ENCODE results near the gene KRTAP4-7. TPM values are rescaled to one million over a fixed set of nuclear protein-coding genes. Genes with fewer than 3 reads are reported as not detected.
"Not testable (repeated sequence)": the region's sequence is repeated elsewhere in the genome, so short reads cannot be mapped to it uniquely, and the experiment has no call there.

The KRTAP4-7 gene
- total and polyA plus RNA-seq, 2 experiments from 2014 or later, result not detected

DNA sequence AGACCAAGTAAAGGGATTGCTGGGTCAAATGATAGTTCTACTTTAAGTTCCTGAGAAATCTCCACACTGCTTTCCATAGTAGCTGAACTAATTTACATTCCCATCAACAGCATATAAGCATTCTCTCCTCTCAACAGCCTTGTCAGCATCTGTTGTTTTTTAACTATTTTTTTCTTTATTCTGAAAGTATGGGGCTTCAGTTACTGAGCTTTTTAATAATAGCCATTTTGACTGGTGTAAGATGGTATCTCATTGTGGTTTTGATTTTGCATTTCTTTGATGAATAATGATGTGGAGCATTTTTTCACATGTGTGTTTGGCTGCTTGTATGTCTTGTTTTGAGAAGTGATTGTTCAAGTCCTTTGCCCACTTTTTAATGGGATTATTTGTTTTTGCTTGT, 31.4 kb upstream of the KRTAP4-7 start:
- no peaks in the 10 kb centered on the region for H4K20me1 ChIP-seq (ENCODE audit: insufficient read depth, poor library complexity, severe bottlenecking)
- no peaks in the 10 kb centered on the region for H3K79me2 ChIP-seq
- no peak overlapping the region for H3K27ac ChIP-seq
- peaks cover 11% of the 10 kb centered on the region for H3K4me1 ChIP-seq (ENCODE audit: insufficient read depth)
- no peak for TF ChIP-seq CTCF (IDR thresholded peaks at IDR 0.05; ENCODE audit: poor library complexity)
- no peak for TF ChIP-seq EZH2phosphoT487 (IDR thresholded peaks at IDR 0.05; ENCODE audit: low read depth, severe bottlenecking, unreplicated experiment)
- TF ChIP-seq EZH2 (IDR thresholded peaks at IDR 0.05; ENCODE audit: borderline replicate concordance), result no peak
- no peak for DNase-seq (ENCODE audit: low spot score)
- H2AFZ ChIP-seq, result no peak overlapping the region
- H3K27me3 ChIP-seq, result no peaks in the 10 kb centered on the region
- H3K4me2 ChIP-seq, result no peak overlapping the region
- no peaks in the 10 kb centered on the region for H3K9me3 ChIP-seq (ENCODE audit: low read depth)
- H3K4me3 ChIP-seq, result no peak overlapping the region
- no peaks in the 10 kb centered on the region for H3K36me3 ChIP-seq (replicated peaks; ENCODE audit: insufficient read depth, low read depth)
- no peaks in the 10 kb centered on the region for H3K9me2 ChIP-seq (replicated peaks; ENCODE audit: insufficient read depth)

DNA sequence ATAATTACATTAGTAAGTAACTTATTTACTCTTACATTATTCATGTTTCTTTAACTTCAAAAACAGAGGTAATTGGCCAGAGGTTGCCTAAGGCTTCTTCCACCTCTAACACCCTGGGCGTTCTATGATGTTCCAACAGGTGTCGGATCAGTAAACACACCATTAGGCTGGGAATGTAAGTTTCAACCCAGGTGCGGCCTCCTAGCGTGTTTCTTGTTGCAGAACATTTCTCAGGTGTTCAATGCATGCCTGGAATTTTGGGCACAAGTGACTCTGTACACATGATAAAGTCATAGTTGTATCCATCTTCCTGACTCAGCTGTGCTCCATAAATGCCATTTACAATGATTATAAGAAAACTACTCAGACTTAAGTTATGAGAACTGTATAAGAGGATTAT, 29.9 kb upstream of the KRTAP4-7 start:
- Histone ChIP-seq H3K27ac (no peak overlapping the region), H2AFZ (no peak overlapping the region), H3K4me1 (ENCODE audit: insufficient read depth) (no peaks in the 10 kb centered on the region), H4K20me1 (ENCODE audit: insufficient read depth, poor library complexity, severe bottlenecking) (no peaks in the 10 kb centered on the region), H3K4me2 (no peak overlapping the region), H3K4me3 (no peak overlapping the region), H3K9me2 (replicated peaks; ENCODE audit: insufficient read depth) (no peaks in the 10 kb centered on the region), H3K27me3 (no peaks in the 10 kb centered on the region), H3K79me2 (no peaks in the 10 kb centered on the region), H3K9me3 (ENCODE audit: low read depth) (no peaks in the 10 kb centered on the region), H3K36me3 (replicated peaks; ENCODE audit: insufficient read depth, low read depth) (no peaks in the 10 kb centered on the region)
- no peak for TF ChIP-seq EZH2 (IDR thresholded peaks at IDR 0.05; ENCODE audit: borderline replicate concordance)
- no peak for TF ChIP-seq CTCF (IDR thresholded peaks at IDR 0.05; ENCODE audit: poor library complexity)
- no peak for TF ChIP-seq EZH2phosphoT487 (IDR thresholded peaks at IDR 0.05; ENCODE audit: low read depth, severe bottlenecking, unreplicated experiment)
- DNase-seq (ENCODE audit: low spot score), result no peak
- 85% methylated on average over 4 of the region's 4 CpGs for WGBS (ENCODE audit: low lambda C conversion rate, missing lambda C conversion rate)

- not testable (repeated sequence) for H3K9me3 ChIP-seq (ENCODE audit: low read depth); H3K27ac ChIP-seq; H3K4me3 ChIP-seq; H3K4me2 ChIP-seq; DNase-seq (ENCODE audit: low spot score); H3K36me3 ChIP-seq (replicated peaks; ENCODE audit: insufficient read depth, low read depth); H3K9me2 ChIP-seq (replicated peaks; ENCODE audit: insufficient read depth); H2AFZ ChIP-seq; H4K20me1 ChIP-seq (ENCODE audit: insufficient read depth, poor library complexity, severe bottlenecking); H3K4me1 ChIP-seq (ENCODE audit: insufficient read depth); H3K27me3 ChIP-seq; H3K79me2 ChIP-seq
- WGBS (ENCODE audit: low lambda C conversion rate, missing lambda C conversion rate), result 86% methylated on average over 5 of the region's 9 CpGs
These were observed 29.4 kb upstream of the KRTAP4-7 start for GRCh38 chr17:41054556-41054955.

DNA sequence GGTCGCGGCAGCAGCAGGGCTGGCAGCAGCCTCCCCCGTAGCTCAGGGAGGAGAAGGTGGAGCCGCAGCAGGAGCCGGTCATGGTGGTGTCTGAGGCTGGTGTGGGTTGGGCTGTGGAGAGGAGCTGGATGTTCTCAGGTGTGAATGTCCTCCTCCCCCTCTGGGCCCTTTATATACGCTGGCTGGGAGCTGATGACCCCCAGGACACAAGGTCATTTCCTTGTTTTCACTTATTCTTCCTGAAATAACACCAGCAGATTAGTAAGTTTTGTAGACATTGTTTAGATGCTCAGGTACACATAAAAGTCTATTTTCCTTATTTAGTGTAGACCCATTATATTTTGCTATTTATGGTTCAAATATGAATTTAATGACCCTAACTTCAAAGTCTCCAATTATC, 28.8 kb upstream of the KRTAP4-7 start, which contains the start of gene KRTAP2-2:
TSS of gene KRTAP2-2 (minus strand) at position 101 of the 400 bp plus-strand sequence. CDS start at position 82, 19 bp downstream.
- H3K4me3 ChIP-seq; H3K9me2 ChIP-seq (replicated peaks; ENCODE audit: insufficient read depth): not testable (repeated sequence)

GRCh38 chr17:41057547-41057946, 26.4 kb upstream of the KRTAP4-7 start:
- H3K36me3 ChIP-seq (replicated peaks; ENCODE audit: insufficient read depth, low read depth), result no peaks in the 10 kb centered on the region

More for the DNA sequence above, 28.8 kb upstream of the KRTAP4-7 start, which contains the start of gene KRTAP2-2:
- not testable (repeated sequence) for H3K4me1 ChIP-seq (ENCODE audit: insufficient read depth); H2AFZ ChIP-seq; H3K27ac ChIP-seq; H3K4me2 ChIP-seq; H3K79me2 ChIP-seq; H3K36me3 ChIP-seq (replicated peaks; ENCODE audit: insufficient read depth, low read depth); H4K20me1 ChIP-seq (ENCODE audit: insufficient read depth, poor library complexity, severe bottlenecking); H3K9me3 ChIP-seq (ENCODE audit: low read depth); H3K27me3 ChIP-seq; DNase-seq (ENCODE audit: low spot score)
- 67% methylated on average over 1 of the region's 6 CpGs for WGBS (ENCODE audit: low lambda C conversion rate, missing lambda C conversion rate)

More at GRCh38 chr17:41057547-41057946, 26.4 kb upstream of the KRTAP4-7 start:
- 100% methylated on average over 1 of the region's 1 CpG for WGBS (ENCODE audit: low lambda C conversion rate, missing lambda C conversion rate)
- Histone ChIP-seq H4K20me1 (ENCODE audit: insufficient read depth, poor library complexity, severe bottlenecking) (no peaks in the 10 kb centered on the region), H3K4me1 (ENCODE audit: insufficient read depth) (no peaks in the 10 kb centered on the region), H3K79me2 (no peaks in the 10 kb centered on the region), H3K27me3 (no peaks in the 10 kb centered on the region), H3K9me3 (ENCODE audit: low read depth) (no peaks in the 10 kb centered on the region), H3K9me2 (replicated peaks; ENCODE audit: insufficient read depth) (no peaks in the 10 kb centered on the region), H3K4me3 (no peak overlapping the region), H2AFZ (no peak overlapping the region), H3K27ac (no peak overlapping the region), H3K4me2 (no peak overlapping the region)
- TF ChIP-seq CTCF (IDR thresholded peaks at IDR 0.05; ENCODE audit: poor library complexity) (no peak), EZH2phosphoT487 (IDR thresholded peaks at IDR 0.05; ENCODE audit: low read depth, severe bottlenecking, unreplicated experiment) (no peak), EZH2 (IDR thresholded peaks at IDR 0.05; ENCODE audit: borderline replicate concordance) (no peak)
- DNase-seq (ENCODE audit: low spot score), result no peak
